ENCODE results near the gene SRPX. TPM values are rescaled to one million over a fixed set of nuclear protein-coding genes. Genes with fewer than 3 reads are reported as not detected.

The SRPX gene
- total and polyA plus RNA-seq, 4 donors, result 14.1 to 110 (median 57.3) TPM

- Histone ChIP-seq H3K4me1 (ENCODE audit: control insufficient read depth in 1 of 2, insufficient read depth in 2 of 2, low read length in 2 of 2) (no peaks in the 10 kb centered on the region), H3K4me3 (ENCODE audit: low read length in 2 of 2) (no peak overlapping the region), H3K36me3 (ENCODE audit: control insufficient read depth in 1 of 2, insufficient read depth in 2 of 2, low read length in 1 of 2) (no peaks in the 10 kb centered on the region), H3K9me3 (ENCODE audit: control insufficient read depth, low read length) (no peaks in the 10 kb centered on the region), H3K27me3 (ENCODE audit: control insufficient read depth in 1 of 2, insufficient read depth in 2 of 2, low read length in 1 of 2) (no peaks in the 10 kb centered on the region), H3K27ac (ENCODE audit: low read depth in 1 of 2, low read length in 2 of 2) (no peak overlapping the region)
- WGBS, 2 donors, result 12 to 13% methylated on average over 7 of the region's 7 CpGs
- DNase-seq (no peak), ATAC-seq (ENCODE audit: low FRiP score) (no peak)
- intact Hi-C loops (cut with DNase I), result no loop called here
Measured at GRCh38 chrX:38189431-38190250, 31.0 kb downstream of the SRPX start.

- Histone ChIP-seq H3K27me3 (ENCODE audit: control insufficient read depth in 1 of 2, insufficient read depth in 2 of 2, low read length in 1 of 2) (no peaks in the 10 kb centered on the region), H3K27ac (ENCODE audit: low read depth in 1 of 2, low read length in 2 of 2) (no peak overlapping the region), H3K36me3 (ENCODE audit: control insufficient read depth in 1 of 2, insufficient read depth in 2 of 2, low read length in 1 of 2) (no peaks in the 10 kb centered on the region), H3K4me3 (ENCODE audit: low read length in 2 of 2) (no peak overlapping the region), H3K9me3 (ENCODE audit: control insufficient read depth, low read length) (no peaks in the 10 kb centered on the region), H3K4me1 (ENCODE audit: control insufficient read depth in 1 of 2, insufficient read depth in 2 of 2, low read length in 2 of 2) (no peaks in the 10 kb centered on the region)
- DNase-seq, result no peak
- WGBS, 2 donors, result 50 to 76% methylated on average over 1 of the region's 1 CpG
- intact Hi-C loops (cut with DNase I), result no loop called here
- ATAC-seq (ENCODE audit: low FRiP score), result no peak
Measured at GRCh38 chrX:38183596-38183995, 37.1 kb downstream of the SRPX start.

- Histone ChIP-seq H3K27me3 (ENCODE audit: control insufficient read depth in 1 of 2, insufficient read depth in 2 of 2, low read length in 1 of 2) (no peaks in the 10 kb centered on the region), H3K9me3 (ENCODE audit: control insufficient read depth, low read length) (no peaks in the 10 kb centered on the region), H3K4me1 (ENCODE audit: control insufficient read depth in 1 of 2, insufficient read depth in 2 of 2, low read length in 2 of 2) (no peaks in the 10 kb centered on the region), H3K27ac (ENCODE audit: low read depth in 1 of 2, low read length in 2 of 2) (no peak overlapping the region), H3K36me3 (ENCODE audit: control insufficient read depth in 1 of 2, insufficient read depth in 2 of 2, low read length in 1 of 2) (no peaks in the 10 kb centered on the region), H3K4me3 (ENCODE audit: low read length in 2 of 2) (no peak overlapping the region)
- intact Hi-C loops (cut with DNase I), result no loop called here
- no peak for ATAC-seq (ENCODE audit: low FRiP score)
- DNase-seq, result no peak
- WGBS, 2 donors, result 76 to 98% methylated on average over 2 of the region's 2 CpGs
Measured at GRCh38 chrX:38181357-38181756, 39.3 kb downstream of the SRPX start.

- H3K27ac ChIP-seq (ENCODE audit: low read depth in 1 of 2, low read length in 2 of 2), result no peak overlapping the region
- no peaks in the 10 kb centered on the region for H3K36me3 ChIP-seq (ENCODE audit: control insufficient read depth in 1 of 2, insufficient read depth in 2 of 2, low read length in 1 of 2)
- intact Hi-C loops (cut with DNase I), result no loop called here
- H3K9me3 ChIP-seq (ENCODE audit: control insufficient read depth, low read length), result no peaks in the 10 kb centered on the region
- 8 to 22% methylated on average over 2 of the region's 2 CpGs for WGBS, 2 donors
- H3K4me3 ChIP-seq (ENCODE audit: low read length in 2 of 2), result no peak overlapping the region
- no peaks in the 10 kb centered on the region for H3K4me1 ChIP-seq (ENCODE audit: control insufficient read depth in 1 of 2, insufficient read depth in 2 of 2, low read length in 2 of 2)
- H3K27me3 ChIP-seq (ENCODE audit: control insufficient read depth in 1 of 2, insufficient read depth in 2 of 2, low read length in 1 of 2), result no peaks in the 10 kb centered on the region
- ATAC-seq (ENCODE audit: low FRiP score) (no peak), DNase-seq (no peak)
Measured at GRCh38 chrX:38178396-38178795, 42.3 kb downstream of the SRPX start.

- H3K36me3 ChIP-seq (ENCODE audit: control insufficient read depth in 1 of 2, insufficient read depth in 2 of 2, low read length in 1 of 2), result no peaks in the 10 kb centered on the region
- DNase-seq (no peak), ATAC-seq (ENCODE audit: low FRiP score) (no peak)
- no peaks in the 10 kb centered on the region for H3K4me1 ChIP-seq (ENCODE audit: control insufficient read depth in 1 of 2, insufficient read depth in 2 of 2, low read length in 2 of 2)
- no peaks in the 10 kb centered on the region for H3K27me3 ChIP-seq (ENCODE audit: control insufficient read depth in 1 of 2, insufficient read depth in 2 of 2, low read length in 1 of 2)
- 29 to 65% methylated on average over 3 of the region's 3 CpGs for WGBS, 2 donors
- H3K27ac ChIP-seq (ENCODE audit: low read depth in 1 of 2, low read length in 2 of 2), result no peak overlapping the region
- intact Hi-C loops (cut with DNase I), result no loop called here
- H3K4me3 ChIP-seq (ENCODE audit: low read length in 2 of 2), result no peak overlapping the region
- no peaks in the 10 kb centered on the region for H3K9me3 ChIP-seq (ENCODE audit: control insufficient read depth, low read length)
Measured at GRCh38 chrX:38175139-38175538, 45.5 kb downstream of the SRPX start.

- no peak for ATAC-seq (ENCODE audit: low FRiP score)
- Histone ChIP-seq H3K27me3 (ENCODE audit: control insufficient read depth in 1 of 2, insufficient read depth in 2 of 2, low read length in 1 of 2) (no peaks in the 10 kb centered on the region), H3K9me3 (ENCODE audit: control insufficient read depth, low read length) (no peaks in the 10 kb centered on the region), H3K36me3 (ENCODE audit: control insufficient read depth in 1 of 2, insufficient read depth in 2 of 2, low read length in 1 of 2) (no peaks in the 10 kb centered on the region), H3K4me3 (ENCODE audit: low read length in 2 of 2) (no peak overlapping the region), H3K4me1 (ENCODE audit: control insufficient read depth in 1 of 2, insufficient read depth in 2 of 2, low read length in 2 of 2) (no peaks in the 10 kb centered on the region), H3K27ac (ENCODE audit: low read depth in 1 of 2, low read length in 2 of 2) (no peak overlapping the region)
- 70 to 95% methylated on average over 3 of the region's 3 CpGs for WGBS, 2 donors
- intact Hi-C loops (cut with DNase I), result no loop called here
- DNase-seq, result no peak
Measured at GRCh38 chrX:38172596-38172995, 48.1 kb downstream of the SRPX start.

GRCh38 chrX:38170556-38170955 is 50.1 kb downstream of the SRPX start:
- no peaks in the 10 kb centered on the region for H3K36me3 ChIP-seq (ENCODE audit: control insufficient read depth in 1 of 2, insufficient read depth in 2 of 2, low read length in 1 of 2)
- H3K27me3 ChIP-seq (ENCODE audit: control insufficient read depth in 1 of 2, insufficient read depth in 2 of 2, low read length in 1 of 2), result no peaks in the 10 kb centered on the region
- no peaks in the 10 kb centered on the region for H3K4me1 ChIP-seq (ENCODE audit: control insufficient read depth in 1 of 2, insufficient read depth in 2 of 2, low read length in 2 of 2)
- no peak overlapping the region for H3K4me3 ChIP-seq (ENCODE audit: low read length in 2 of 2)
- no peak for ATAC-seq (ENCODE audit: low FRiP score)
- no peak for DNase-seq
- WGBS, 2 donors, result 85 to 96% methylated on average over 1 of the region's 1 CpG
- intact Hi-C loops (cut with DNase I), result no loop called here
- H3K27ac ChIP-seq (ENCODE audit: low read depth in 1 of 2, low read length in 2 of 2), result no peak overlapping the region
- no peaks in the 10 kb centered on the region for H3K9me3 ChIP-seq (ENCODE audit: control insufficient read depth, low read length)

- Histone ChIP-seq H3K9me3 (ENCODE audit: control insufficient read depth, low read length) (no peaks in the 10 kb centered on the region), H3K4me1 (ENCODE audit: control insufficient read depth in 1 of 2, insufficient read depth in 2 of 2, low read length in 2 of 2) (no peaks in the 10 kb centered on the region), H3K36me3 (ENCODE audit: control insufficient read depth in 1 of 2, insufficient read depth in 2 of 2, low read length in 1 of 2) (no peaks in the 10 kb centered on the region), H3K4me3 (ENCODE audit: low read length in 2 of 2) (no peak overlapping the region), H3K27me3 (ENCODE audit: control insufficient read depth in 1 of 2, insufficient read depth in 2 of 2, low read length in 1 of 2) (no peaks in the 10 kb centered on the region), H3K27ac (ENCODE audit: low read depth in 1 of 2, low read length in 2 of 2) (no peak overlapping the region)
- intact Hi-C loops (cut with DNase I), result loop anchor here (5.0 to 10.0 kb wide), 3 partner anchors 239 to 422 kb away; no protein-coding TSS in a partner anchor
- DNase-seq (no peak), ATAC-seq (ENCODE audit: low FRiP score) (no peak)
- 51 to 57% methylated on average over 2 of the region's 2 CpGs for WGBS, 2 donors
Measured at GRCh38 chrX:38166478-38167083, 54.1 kb downstream of the SRPX start.

GRCh38 chrX:38165023-38165422 is 55.6 kb downstream of the SRPX start:
- 35 to 44% methylated on average over 1 of the region's 1 CpG for WGBS, 2 donors
- H3K9me3 ChIP-seq (ENCODE audit: control insufficient read depth, low read length), result no peaks in the 10 kb centered on the region
- H3K4me3 ChIP-seq (ENCODE audit: low read length in 2 of 2), result no peak overlapping the region
- intact Hi-C loops (cut with DNase I), result loop anchor here (5.0 to 10.0 kb wide), 3 partner anchors 238 to 420 kb away; no protein-coding TSS in a partner anchor
- DNase-seq (no peak), ATAC-seq (ENCODE audit: low FRiP score) (no peak)
- H3K27me3 ChIP-seq (ENCODE audit: control insufficient read depth in 1 of 2, insufficient read depth in 2 of 2, low read length in 1 of 2), result no peaks in the 10 kb centered on the region
- H3K36me3 ChIP-seq (ENCODE audit: control insufficient read depth in 1 of 2, insufficient read depth in 2 of 2, low read length in 1 of 2), result peaks cover 0 to 2% of the 10 kb centered on the region in 2 donors
- no peaks in the 10 kb centered on the region for H3K4me1 ChIP-seq (ENCODE audit: control insufficient read depth in 1 of 2, insufficient read depth in 2 of 2, low read length in 2 of 2)
- no peak overlapping the region for H3K27ac ChIP-seq (ENCODE audit: low read depth in 1 of 2, low read length in 2 of 2)
